Left renal cortex interstitium (tissue), 4 donors: ENCODE results near the gene DNAJC7. TPM values are rescaled to one million over a fixed set of nuclear protein-coding genes. Genes with fewer than 3 reads are reported as not detected.

ENCODE experiments used
- DNase-seq, 4 donors: peaks; one replicate each; pipeline ENCODE4 v3.0.0-alpha.2; 2013; ENCODE audit warnings: low read depth in 4 of 4, low spot score in 2 of 4, missing footprints in 1 of 4
- polyA plus RNA-seq, 4 donors: library from polyadenylated mRNA; unstranded; fragments of 120-200 nt; gene quantifications; one replicate each; pipeline ENCODE4 v1.2.1, GENCODE V29; 2013; ENCODE audit not compliant: insufficient read length in 4 of 4

The DNAJC7 gene
- polyA plus RNA-seq, 4 donors = 122 to 167 (median 156) TPM

GRCh38 chr17:41930009-41930832 is 87.0 kb downstream of the DNAJC7 start, which contains the start of gene ODAD4:
ODAD4 (plus strand) TSS chr17:41930617; CDS start chr17:41930724, 107 bp downstream.
- peak; percentile 82 to 94 (median 87) for DNase-seq

- DNase-seq = no peak
Measured at GRCh38 chr17:41928693-41929251, 88.5 kb downstream of the DNAJC7 start.

Other genes starting within 250 kb of the DNAJC7 start
- gene JUP, start 230.7 kb downstream of the DNAJC7 start, polyA plus RNA-seq = 100 to 1,000 TPM; 185 to 252 (median 210) TPM
- gene P3H4, start 205.5 kb downstream of the DNAJC7 start, polyA plus RNA-seq = 10 to 100 TPM; 33.8 to 55.6 (median 46.2) TPM
- 100 to 1,000 TPM; 132 to 191 (median 162) TPM for gene FKBP10, start 204.4 kb downstream of the DNAJC7 start, polyA plus RNA-seq
- 100 to 1,000 TPM in 2 of 4 donors, 10 to 100 TPM in 2; 96.1 to 113 (median 101) TPM for gene NT5C3B, start 181.2 kb downstream of the DNAJC7 start, polyA plus RNA-seq
- under 1 TPM in 3 of 4 donors, not detected in 1; 0.16 to 0.58 (median 0.23) TPM for gene KLHL10, start 179.6 kb downstream of the DNAJC7 start, polyA plus RNA-seq
- gene KLHL11, start 152.0 kb downstream of the DNAJC7 start, polyA plus RNA-seq = 10 to 100 TPM in 2 of 4 donors, 1 to 10 TPM in 2; 8.3 to 11.4 (median 10.0) TPM
- 10 to 100 TPM; 84.7 to 90.6 (median 86.7) TPM for gene ACLY, start 98.5 kb downstream of the DNAJC7 start, polyA plus RNA-seq
- 1 to 10 TPM; 6.4 to 8.5 (median 7.5) TPM for gene ODAD4, start 86.8 kb downstream of the DNAJC7 start, polyA plus RNA-seq
- 10 to 100 TPM; 64.6 to 87.5 (median 73.3) TPM for gene CNP, start 50.6 kb downstream of the DNAJC7 start, polyA plus RNA-seq
- 10 to 100 TPM; 49.4 to 62.2 (median 56.2) TPM for gene NKIRAS2, start 2.7 kb upstream of the DNAJC7 start, polyA plus RNA-seq
- gene C17orf113, start 33.2 kb upstream of the DNAJC7 start, polyA plus RNA-seq = 1 to 10 TPM; 3.6 to 6.4 (median 4.9) TPM
- 10 to 100 TPM in 1 of 4 donors, 1 to 10 TPM in 3; 5.2 to 10.0 (median 6.8) TPM for gene ZNF385C, start 81.0 kb upstream of the DNAJC7 start, polyA plus RNA-seq
- 10 to 100 TPM in 2 of 4 donors, 1 to 10 TPM in 2; 8.9 to 11.2 (median 9.8) TPM for gene DHX58, start 95.3 kb upstream of the DNAJC7 start, polyA plus RNA-seq
- 10 to 100 TPM; 45.7 to 78.4 (median 61.9) TPM for gene KAT2A, start 103.9 kb upstream of the DNAJC7 start, polyA plus RNA-seq
- gene HSPB9, start 105.4 kb upstream of the DNAJC7 start, polyA plus RNA-seq = under 1 TPM; 0.14 to 0.56 (median 0.34) TPM
- gene RAB5C, start 137.6 kb upstream of the DNAJC7 start, polyA plus RNA-seq = 100 to 1,000 TPM; 126 to 170 (median 151) TPM
- under 1 TPM; 0.03 to 0.09 (median 0.06) TPM for gene KCNH4, start 163.7 kb upstream of the DNAJC7 start, polyA plus RNA-seq
- under 1 TPM in 1 of 4 donors, not detected in 3; 0.41 TPM for gene HCRT, start 168.0 kb upstream of the DNAJC7 start, polyA plus RNA-seq
- gene GHDC, start 177.1 kb upstream of the DNAJC7 start, polyA plus RNA-seq = 10 to 100 TPM; 11.2 to 22.9 (median 19.7) TPM